PC-3 (cell line): ENCODE data around the gene PTGES2. TPM values are rescaled to one million over a fixed set of nuclear protein-coding genes. Genes with fewer than 3 reads are reported as not detected.

ENCODE experiments used
- ATAC-seq: fragments of 200-7000 bp; cut with Tn5 transposase; 2 replicates; pipeline ENCODE4 v1.9.1; 2020; ENCODE audit warnings: mild to moderate bottlenecking, moderate library complexity
- BruUV-seq: library from RNA; stranded (reverse); fragments of 400-500 nt; replicated peaks from 2 replicates; lab custom pipeline; 2021; lab: Mats Ljungman, UMichigan
- CTCF ChIA-PET: fragments of 300-600 bp; sonication (Branson Sonifier 250); formaldehyde crosslinking; loops from one replicate; lab custom pipeline; 2022; ENCODE audit warnings: antibody characterized with exemption; lab: Charles Lee
- POLR2A ChIA-PET: fragments of 300-600 bp; sonication (Branson Sonifier 250); formaldehyde crosslinking; loops from one replicate; lab custom pipeline; 2022; ENCODE audit warnings: antibody characterized with exemption; ENCODE audit not compliant: unreplicated experiment; lab: Charles Lee
- DNase-seq: peaks from one replicate; pipeline ENCODE4 v3.0.0-alpha.2; 2015
- H2AFZ ChIP-seq: fragments of 300-600 bp; sonication (generic); 2 replicates; pipeline ENCODE4 v1.6.0; 2016; ENCODE audit warnings: antibody characterized with exemption, low read length
- H3F3A ChIP-seq: fragments of 300-600 bp; sonication (generic); one replicate; pipeline ENCODE4 v1.6.0; 2017; ENCODE audit warnings: antibody characterized with exemption, low read length, control low read depth, mild to moderate bottlenecking; ENCODE audit not compliant: unreplicated experiment
- H3K27ac ChIP-seq: fragments of 300-600 bp; sonication (generic); 2 replicates; pipeline ENCODE4 v1.5.1; 2016; ENCODE audit warnings: mild to moderate bottlenecking, low read length
- H3K27me3 ChIP-seq: fragments of 300-600 bp; sonication (generic); 2 replicates; pipeline ENCODE4 v1.6.1; 2016; ENCODE audit warnings: low read length, mixed read lengths
- H3K36me3 ChIP-seq: fragments of 300-600 bp; sonication (generic); 2 replicates; pipeline ENCODE4 v1.6.1; 2016; ENCODE audit warnings: low read depth, mixed run types, low read length, mixed read lengths
- H3K4me1 ChIP-seq: fragments of 300-600 bp; sonication (generic); 2 replicates; pipeline ENCODE4 v1.5.1; 2016; ENCODE audit warnings: low read length; ENCODE audit not compliant: insufficient read depth
- H3K4me2 ChIP-seq: fragments of 300-600 bp; sonication (generic); 2 replicates; pipeline ENCODE4 v1.6.0; 2016; ENCODE audit warnings: low read length
- H3K4me3 ChIP-seq: fragments of 300-600 bp; sonication (generic); 2 replicates; pipeline ENCODE4 v1.5.1; 2016; ENCODE audit warnings: mild to moderate bottlenecking, low read length, mixed read lengths
- H3K79me2 ChIP-seq: fragments of 300-600 bp; sonication (generic); 2 replicates; pipeline ENCODE4 v1.6.1; 2017; ENCODE audit warnings: low read length, mixed read lengths
- H3K9ac ChIP-seq: fragments of 300-600 bp; sonication (generic); 2 replicates; pipeline ENCODE4 v1.6.0; 2016; ENCODE audit warnings: mild to moderate bottlenecking, low read length
- H3K9me2 ChIP-seq: fragments of 300-600 bp; sonication (generic); replicated peaks from 2 replicates; pipeline ENCODE4 v1.6.1; 2016; ENCODE audit warnings: mixed run types, low read length, mixed read lengths
- H3K9me3 ChIP-seq: fragments of 300-600 bp; sonication (generic); 2 replicates; pipeline ENCODE4 v1.6.1; 2016; ENCODE audit warnings: low read length, mixed read lengths
- H4K20me1 ChIP-seq: fragments of 300-600 bp; sonication (generic); 2 replicates; pipeline ENCODE4 v1.6.1; 2016; ENCODE audit warnings: low read length, mixed read lengths
- EZH2 ChIP-seq: fragments of 300-600 bp; sonication (generic); IDR thresholded peaks from one replicate; pipeline ENCODE4 v1.6.1; 2017; ENCODE audit warnings: antibody characterized with exemption, mild to moderate bottlenecking, low read length; ENCODE audit not compliant: unreplicated experiment
- EZH2phosphoT487 ChIP-seq: fragments of 300-600 bp; sonication (generic); IDR thresholded peaks from 2 replicates; pipeline ENCODE4 v1.6.1; 2018; ENCODE audit warnings: mild to moderate bottlenecking, antibody characterized with exemption, low read length, borderline replicate concordance
- intact Hi-C: fragments of 100-400 bp; cut with micrococcal nuclease; formaldehyde crosslinking; loops from 2 replicates; pipeline ENCODE4 v1.9.0; 2023
- total RNA-seq: library from RNA; depleted of rRNA; stranded (reverse); fragments of >200 nt; gene quantifications from 2 replicates; pipeline ENCODE4 v1.2.3, GENCODE V29; 2014
- TF ChIP-seq, protein P1 (sequence below): fragments of 300-600 bp; sonication (generic); conservative IDR thresholded peaks from 2 replicates; pipeline ENCODE4 v1.5.1; 2017; ENCODE audit warnings: antibody characterized with exemption, low read depth, mild to moderate bottlenecking, low read length

The PTGES2 gene
- total RNA-seq, 1 experiment from 2014 or later, result 258 TPM

DNA sequence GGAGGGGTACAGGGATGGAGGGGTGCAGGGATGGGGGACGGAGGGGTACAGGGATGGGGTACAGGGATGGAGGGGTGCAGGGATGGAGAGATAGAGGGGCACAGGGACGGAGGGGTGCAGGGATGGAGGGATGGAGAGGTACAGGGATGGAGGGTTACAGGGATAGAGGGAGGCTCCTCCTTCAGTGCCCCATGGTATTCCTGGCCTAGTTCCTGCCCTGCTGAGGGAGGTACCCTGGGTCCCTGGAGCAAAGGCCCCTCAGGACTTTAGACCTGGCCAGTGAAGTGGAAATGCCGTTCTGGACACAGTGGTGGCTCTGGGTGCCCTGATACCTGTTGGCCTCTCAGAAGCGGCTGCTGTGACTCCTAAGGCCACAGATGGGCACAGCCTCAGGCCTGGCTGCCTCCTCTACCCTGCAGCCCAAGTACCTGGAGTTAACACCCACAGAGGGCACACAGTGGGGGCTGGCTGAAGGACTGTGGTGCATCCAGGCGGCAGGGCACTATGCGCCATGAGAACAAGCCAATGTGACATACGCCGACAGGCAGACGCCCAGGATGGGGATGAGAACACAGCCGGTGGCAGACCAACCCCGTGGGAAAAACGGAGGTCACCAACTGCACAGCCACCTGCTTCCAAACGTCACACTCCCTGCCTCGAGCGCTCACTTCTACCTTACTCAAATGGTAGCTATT is 8.4 kb downstream of the PTGES2 start:
- H3K9ac ChIP-seq, result no peak overlapping the region
- BruUV-seq, result no TSS peak
- H2AFZ ChIP-seq, result no peak overlapping the region
- ChIA-PET CTCF (no interaction called here), POLR2A (no interaction called here)
- intact Hi-C loops, result no loop called here
- no peaks in the 10 kb centered on the region for H4K20me1 ChIP-seq
- no peaks in the 10 kb centered on the region for H3K9me3 ChIP-seq
- no peak; the same call in 1 of the 2 replicates for ATAC-seq
- no peaks in the 10 kb centered on the region for H3F3A ChIP-seq
- no peaks in the 10 kb centered on the region for H3K27me3 ChIP-seq
- H3K27ac ChIP-seq, result no peak overlapping the region
- H3K9me2 ChIP-seq, result no peaks in the 10 kb centered on the region
- H3K36me3 ChIP-seq, result peaks cover 3% of the 10 kb centered on the region; the same call in 1 of the 2 replicates
- H3K4me2 ChIP-seq, result no peak overlapping the region
- no peaks in the 10 kb centered on the region for H3K79me2 ChIP-seq
- H3K4me1 ChIP-seq, result peaks cover 6% of the 10 kb centered on the region
- no peak for DNase-seq
- TF ChIP-seq EZH2 (no peak), EZH2phosphoT487 (no peak)
- TF ChIP-seq, protein P1, sequence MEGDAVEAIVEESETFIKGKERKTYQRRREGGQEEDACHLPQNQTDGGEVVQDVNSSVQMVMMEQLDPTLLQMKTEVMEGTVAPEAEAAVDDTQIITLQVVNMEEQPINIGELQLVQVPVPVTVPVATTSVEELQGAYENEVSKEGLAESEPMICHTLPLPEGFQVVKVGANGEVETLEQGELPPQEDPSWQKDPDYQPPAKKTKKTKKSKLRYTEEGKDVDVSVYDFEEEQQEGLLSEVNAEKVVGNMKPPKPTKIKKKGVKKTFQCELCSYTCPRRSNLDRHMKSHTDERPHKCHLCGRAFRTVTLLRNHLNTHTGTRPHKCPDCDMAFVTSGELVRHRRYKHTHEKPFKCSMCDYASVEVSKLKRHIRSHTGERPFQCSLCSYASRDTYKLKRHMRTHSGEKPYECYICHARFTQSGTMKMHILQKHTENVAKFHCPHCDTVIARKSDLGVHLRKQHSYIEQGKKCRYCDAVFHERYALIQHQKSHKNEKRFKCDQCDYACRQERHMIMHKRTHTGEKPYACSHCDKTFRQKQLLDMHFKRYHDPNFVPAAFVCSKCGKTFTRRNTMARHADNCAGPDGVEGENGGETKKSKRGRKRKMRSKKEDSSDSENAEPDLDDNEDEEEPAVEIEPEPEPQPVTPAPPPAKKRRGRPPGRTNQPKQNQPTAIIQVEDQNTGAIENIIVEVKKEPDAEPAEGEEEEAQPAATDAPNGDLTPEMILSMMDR, result no peak
- no peak overlapping the region for H3K4me3 ChIP-seq

DNA sequence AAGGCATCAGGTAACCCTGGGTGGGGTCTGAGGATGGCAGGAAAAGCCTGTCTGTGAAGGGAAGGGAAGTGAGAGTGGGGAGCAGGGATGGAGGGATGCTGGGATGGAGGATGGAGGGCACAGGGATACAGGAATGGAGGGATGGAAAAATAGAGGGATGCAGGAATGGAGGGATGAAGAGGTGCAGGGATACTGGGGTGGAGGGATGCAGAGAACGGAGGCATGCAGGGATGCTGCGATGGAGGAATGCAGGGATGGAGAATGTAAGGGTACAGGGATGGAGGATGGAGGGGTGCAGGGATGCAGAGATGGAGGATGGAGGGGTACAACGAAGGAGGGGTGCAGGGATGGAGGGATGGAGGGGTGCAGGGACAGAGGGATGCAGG is 9.1 kb downstream of the PTGES2 start:
- H3K9me3 ChIP-seq, result no peaks in the 10 kb centered on the region
- ChIA-PET CTCF (interaction anchor here (1.7 kb wide), 2 partner anchors 19 to 39 kb away, joined by 3 to 7 read pairs; no protein-coding TSS in a partner anchor), POLR2A (no interaction called here)
- BruUV-seq, result no TSS peak
- no peak overlapping the region for H3K4me3 ChIP-seq
- intact Hi-C loops, result no loop called here
- H3K9ac ChIP-seq, result no peak overlapping the region
- no peak overlapping the region for H2AFZ ChIP-seq
- ATAC-seq (no peak; the same call in 1 of the 2 replicates), DNase-seq (no peak)
- no peaks in the 10 kb centered on the region for H3K27me3 ChIP-seq
- H3K4me1 ChIP-seq, result peaks cover 6% of the 10 kb centered on the region
- H3K27ac ChIP-seq, result no peak overlapping the region
- no peaks in the 10 kb centered on the region for H3K79me2 ChIP-seq
- no peaks in the 10 kb centered on the region for H3K9me2 ChIP-seq
- no peaks in the 10 kb centered on the region for H4K20me1 ChIP-seq
- H3F3A ChIP-seq, result no peaks in the 10 kb centered on the region
- TF ChIP-seq EZH2phosphoT487 (no peak), EZH2 (no peak)
- TF ChIP-seq, protein P1, result no peak
- H3K36me3 ChIP-seq, result peaks cover 3% of the 10 kb centered on the region; the same call in 1 of the 2 replicates
- 0 out of 2 replicates have a peak overlapping the region, but pooled peaks have one; percentile 64 for H3K4me2 ChIP-seq
